ENCODE data around the gene EPC1. TPM values are rescaled to one million over a fixed set of nuclear protein-coding genes. Genes with fewer than 3 reads are reported as not detected.

The EPC1 gene
- polyA plus RNA-seq, 3 donors, result 67.0 to 79.2 (median 77.9) TPM

- DNase-seq (ENCODE audit: low read depth in 3 of 3, low spot score in 2 of 3), result no peak
Observed at GRCh38 chr10:32338262-32338661, 8.7 kb downstream of the EPC1 start.

GRCh38 chr10:32337350-32337749 lies 9.6 kb downstream of the EPC1 start:
- DNase-seq (ENCODE audit: low read depth in 3 of 3, low spot score in 2 of 3), result no peak

GRCh38 chr10:32333849-32334248 lies 13.1 kb downstream of the EPC1 start:
- DNase-seq (ENCODE audit: low read depth in 3 of 3, low spot score in 2 of 3), result no peak

GRCh38 chr10:32332299-32332750 lies 14.6 kb downstream of the EPC1 start:
- DNase-seq (ENCODE audit: low read depth in 3 of 3, low spot score in 2 of 3), result no peak

- no peak for DNase-seq (ENCODE audit: low read depth in 3 of 3, low spot score in 2 of 3)
Observed at GRCh38 chr10:32331606-32332005, 15.4 kb downstream of the EPC1 start.

GRCh38 chr10:32330214-32330613 lies 16.7 kb downstream of the EPC1 start:
- DNase-seq (ENCODE audit: low read depth in 3 of 3, low spot score in 2 of 3), result no peak

GRCh38 chr10:32329061-32329460 lies 17.9 kb downstream of the EPC1 start:
- DNase-seq (ENCODE audit: low read depth in 3 of 3, low spot score in 2 of 3), result no peak

- no peak for DNase-seq (ENCODE audit: low read depth in 3 of 3, low spot score in 2 of 3)
Observed at GRCh38 chr10:32328499-32328898, 18.5 kb downstream of the EPC1 start.

- DNase-seq (ENCODE audit: low read depth in 3 of 3, low spot score in 2 of 3), result no peak
Observed at GRCh38 chr10:32327364-32327691, 19.6 kb downstream of the EPC1 start.

- DNase-seq (ENCODE audit: low read depth in 3 of 3, low spot score in 2 of 3), result no peak
Observed at GRCh38 chr10:32326680-32327363, 20.1 kb downstream of the EPC1 start.

- no peak for DNase-seq (ENCODE audit: low read depth in 3 of 3, low spot score in 2 of 3)
Observed at GRCh38 chr10:32326119-32326518, 20.8 kb downstream of the EPC1 start.

GRCh38 chr10:32323051-32323450 lies 23.9 kb downstream of the EPC1 start:
- no peak for DNase-seq (ENCODE audit: low read depth in 3 of 3, low spot score in 2 of 3)

- DNase-seq (ENCODE audit: low read depth in 3 of 3, low spot score in 2 of 3), result no peak
Observed at GRCh38 chr10:32321016-32321631, 25.8 kb downstream of the EPC1 start.

GRCh38 chr10:32318476-32318896 lies 28.5 kb downstream of the EPC1 start:
- no peak for DNase-seq (ENCODE audit: low read depth in 3 of 3, low spot score in 2 of 3)

GRCh38 chr10:32317795-32318357 lies 29.1 kb downstream of the EPC1 start:
- DNase-seq (ENCODE audit: low read depth in 3 of 3, low spot score in 2 of 3), result no peak

- DNase-seq (ENCODE audit: low read depth in 3 of 3, low spot score in 2 of 3), result no peak
Observed at GRCh38 chr10:32315424-32315823, 31.5 kb downstream of the EPC1 start.

- no peak for DNase-seq (ENCODE audit: low read depth in 3 of 3, low spot score in 2 of 3)
Observed at GRCh38 chr10:32314588-32314987, 32.4 kb downstream of the EPC1 start.

GRCh38 chr10:32308027-32308603 lies 38.8 kb downstream of the EPC1 start:
- no peak for DNase-seq (ENCODE audit: low read depth in 3 of 3, low spot score in 2 of 3)

- no peak for DNase-seq (ENCODE audit: low read depth in 3 of 3, low spot score in 2 of 3)
Observed at GRCh38 chr10:32307609-32308008, 39.3 kb downstream of the EPC1 start.

- no peak for DNase-seq (ENCODE audit: low read depth in 3 of 3, low spot score in 2 of 3)
Observed at GRCh38 chr10:32299354-32299980, 47.5 kb downstream of the EPC1 start.

- no peak for DNase-seq (ENCODE audit: low read depth in 3 of 3, low spot score in 2 of 3)
Observed at GRCh38 chr10:32298075-32298812, 48.7 kb downstream of the EPC1 start.
